Measurements from ENCODE around the gene SNX19. TPM values are rescaled to one million over a fixed set of nuclear protein-coding genes. Genes with fewer than 3 reads are reported as not detected.

Gene SNX19
- total RNA-seq, 1 donor from 2014 or later = 56.3 TPM

- no peak overlapping the region for H3K4me3 Mint-ChIP-seq (ENCODE audit: low read depth)
- no peak for DNase-seq (ENCODE audit: low spot score, unreplicated experiment)
- no peak overlapping the region for H3K27ac Mint-ChIP-seq
- TF ChIP-seq CTCF (IDR thresholded peaks at IDR 0.05; ENCODE audit: unreplicated experiment) = no peak
- H3K36me3 Mint-ChIP-seq (ENCODE audit: insufficient read depth) = no peaks in the 10 kb centered on the region
- peaks cover 17% of the 10 kb centered on the region for H3K27me3 Mint-ChIP-seq
- peaks cover 3% of the 10 kb centered on the region for H3K9me3 Mint-ChIP-seq (ENCODE audit: low read depth)
- peaks cover 8% of the 10 kb centered on the region for H3K4me1 Mint-ChIP-seq (ENCODE audit: low read depth)
Observed at GRCh38 chr11:130850185-130850944, 65.9 kb downstream of the SNX19 start.

GRCh38 chr11:130849215-130849568 lies 67.1 kb downstream of the SNX19 start:
- Mint-ChIP-seq H3K36me3 (ENCODE audit: insufficient read depth) (no peaks in the 10 kb centered on the region), H3K9me3 (ENCODE audit: low read depth) (peaks cover 3% of the 10 kb centered on the region), H3K27me3 (peaks cover 12% of the 10 kb centered on the region), H3K4me1 (ENCODE audit: low read depth) (peaks cover 8% of the 10 kb centered on the region), H3K4me3 (ENCODE audit: low read depth) (no peak overlapping the region), H3K27ac (no peak overlapping the region)
- no peak for DNase-seq (ENCODE audit: low spot score, unreplicated experiment)
- no peak for TF ChIP-seq CTCF (IDR thresholded peaks at IDR 0.05; ENCODE audit: unreplicated experiment)

GRCh38 chr11:130848361-130849214 lies 67.7 kb downstream of the SNX19 start:
- no peak overlapping the region for H3K4me3 Mint-ChIP-seq (ENCODE audit: low read depth)
- peaks cover 9% of the 10 kb centered on the region for H3K27me3 Mint-ChIP-seq
- H3K4me1 Mint-ChIP-seq (ENCODE audit: low read depth) = peaks cover 8% of the 10 kb centered on the region
- no peak overlapping the region for H3K27ac Mint-ChIP-seq
- no peak for DNase-seq (ENCODE audit: low spot score, unreplicated experiment)
- no peaks in the 10 kb centered on the region for H3K36me3 Mint-ChIP-seq (ENCODE audit: insufficient read depth)
- TF ChIP-seq CTCF (IDR thresholded peaks at IDR 0.05; ENCODE audit: unreplicated experiment) = no peak
- peaks cover 3% of the 10 kb centered on the region for H3K9me3 Mint-ChIP-seq (ENCODE audit: low read depth)

- DNase-seq (ENCODE audit: low spot score, unreplicated experiment) = no peak
- no peaks in the 10 kb centered on the region for H3K36me3 Mint-ChIP-seq (ENCODE audit: insufficient read depth)
- H3K4me1 Mint-ChIP-seq (ENCODE audit: low read depth) = peaks cover 8% of the 10 kb centered on the region
- H3K27me3 Mint-ChIP-seq = peaks cover 9% of the 10 kb centered on the region
- no peak for TF ChIP-seq CTCF (IDR thresholded peaks at IDR 0.05; ENCODE audit: unreplicated experiment)
- peaks cover 3% of the 10 kb centered on the region for H3K9me3 Mint-ChIP-seq (ENCODE audit: low read depth)
- no peak overlapping the region for H3K4me3 Mint-ChIP-seq (ENCODE audit: low read depth)
- no peak overlapping the region for H3K27ac Mint-ChIP-seq
Observed at GRCh38 chr11:130847517-130847916, 68.8 kb downstream of the SNX19 start.

- no peak for DNase-seq (ENCODE audit: low spot score, unreplicated experiment)
- no peak for TF ChIP-seq CTCF (IDR thresholded peaks at IDR 0.05; ENCODE audit: unreplicated experiment)
- H3K27me3 Mint-ChIP-seq = peaks cover 12% of the 10 kb centered on the region
- H3K36me3 Mint-ChIP-seq (ENCODE audit: insufficient read depth) = no peaks in the 10 kb centered on the region
- H3K27ac Mint-ChIP-seq = no peak overlapping the region
- peaks cover 8% of the 10 kb centered on the region for H3K4me1 Mint-ChIP-seq (ENCODE audit: low read depth)
- no peak overlapping the region for H3K4me3 Mint-ChIP-seq (ENCODE audit: low read depth)
- H3K9me3 Mint-ChIP-seq (ENCODE audit: low read depth) = peaks cover 3% of the 10 kb centered on the region
Observed at GRCh38 chr11:130846606-130847005, 69.7 kb downstream of the SNX19 start.
